GM18519 (cell line): ENCODE results near the gene TMEM98.
"Not testable (repeated sequence)": the region's sequence is repeated elsewhere in the genome, so short reads cannot be mapped to it uniquely, and the experiment has no call there.

Experiments used
- ATAC-seq: cut with Tn5 transposase; IDR thresholded peaks from one replicate; pipeline ENCODE4 v1.9.1; 2021; ENCODE audit warnings: mild to moderate bottlenecking, moderate library complexity; ENCODE audit not compliant: unreplicated experiment, low FRiP score

The TMEM98 gene, protein sequence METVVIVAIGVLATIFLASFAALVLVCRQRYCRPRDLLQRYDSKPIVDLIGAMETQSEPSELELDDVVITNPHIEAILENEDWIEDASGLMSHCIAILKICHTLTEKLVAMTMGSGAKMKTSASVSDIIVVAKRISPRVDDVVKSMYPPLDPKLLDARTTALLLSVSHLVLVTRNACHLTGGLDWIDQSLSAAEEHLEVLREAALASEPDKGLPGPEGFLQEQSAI

DNA sequence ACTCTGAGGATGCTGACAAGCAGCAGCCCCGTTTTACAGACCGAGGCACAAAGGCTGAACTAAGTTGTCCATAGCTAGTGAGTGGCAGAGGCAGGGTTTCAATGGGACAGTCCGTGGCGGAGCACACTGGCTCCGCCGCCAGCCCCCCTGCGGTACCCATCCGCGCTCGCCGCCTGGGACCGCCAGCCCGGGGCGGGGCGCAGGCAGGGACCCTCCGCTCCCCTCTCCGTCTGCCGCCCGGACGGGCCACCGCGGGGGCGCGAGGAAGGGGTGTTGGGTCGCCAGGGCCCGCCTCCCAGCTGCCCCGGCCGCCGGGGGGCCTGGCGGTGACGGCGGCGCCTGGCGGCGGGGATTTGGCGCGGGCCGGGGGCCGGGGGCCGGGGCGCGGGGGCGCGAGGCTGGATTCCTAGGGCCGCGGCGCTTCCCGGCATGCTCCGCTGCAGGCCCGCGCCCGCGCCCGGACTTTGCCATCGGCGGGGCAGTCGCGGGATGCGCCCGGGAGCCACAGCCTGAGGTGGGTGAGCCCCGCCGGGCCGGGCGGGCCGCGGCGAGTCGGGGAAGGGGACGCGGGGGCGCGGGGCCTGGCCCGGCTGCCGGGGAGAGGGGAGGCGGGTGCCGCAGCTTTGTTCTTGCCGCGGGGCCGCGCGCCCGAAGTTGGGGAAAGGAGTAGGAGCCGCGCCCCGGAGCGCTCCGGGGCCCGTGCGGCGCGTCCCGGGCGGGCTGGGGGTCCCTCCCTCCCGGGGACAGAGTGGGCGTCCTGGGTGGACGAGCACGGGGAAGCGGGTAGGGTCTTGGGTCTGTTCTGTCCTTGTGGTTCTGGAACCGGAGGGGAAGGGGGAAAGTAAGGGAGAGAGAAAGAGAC, at the start of gene TMEM98:
Gene TMEM98, plus strand, starts transcription at position 430 of the 862 bp plus-strand sequence. CDS start 3,376 bp downstream, outside the sequence.
- ATAC-seq: no peak

DNA sequence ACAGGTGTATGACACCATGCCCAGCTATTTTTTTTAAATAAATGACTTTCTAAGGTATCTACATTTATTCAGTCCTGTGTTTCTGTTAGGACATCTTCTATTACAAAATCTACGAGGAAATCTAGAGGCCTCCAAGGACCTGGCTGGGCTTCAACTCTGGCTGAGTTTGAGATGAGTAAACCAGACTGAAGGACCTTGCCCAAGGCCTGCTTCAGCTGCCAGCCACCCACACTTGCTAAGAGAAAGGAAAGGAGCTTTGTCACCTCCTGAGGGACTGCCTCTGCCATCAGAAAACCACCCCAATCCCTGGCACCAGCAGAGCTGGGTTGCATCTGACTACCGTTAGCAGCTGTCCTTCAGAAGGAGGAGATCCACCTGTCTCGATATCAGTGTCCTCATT, 49.7 kb upstream of the TMEM98 start:
- no peak for ATAC-seq

DNA sequence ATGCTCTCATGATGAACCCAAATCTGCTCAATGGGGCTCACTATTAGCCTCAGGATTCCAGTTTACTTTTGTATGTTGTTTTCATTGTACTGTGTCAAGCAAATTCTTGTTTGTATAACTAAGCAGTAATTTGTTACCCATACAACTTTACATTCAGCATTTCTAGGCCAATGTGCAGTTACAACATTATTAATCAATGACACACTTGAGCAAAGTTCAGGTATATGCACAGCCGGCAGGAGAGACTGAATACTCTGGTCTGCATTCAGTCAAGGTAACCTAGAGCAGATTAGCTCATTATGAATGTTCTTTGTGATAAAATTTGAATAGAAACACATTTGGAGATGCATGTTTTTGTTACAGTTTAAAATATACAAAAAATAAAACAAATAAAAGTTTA, 48.8 kb upstream of the TMEM98 start:
- no peak for ATAC-seq

DNA sequence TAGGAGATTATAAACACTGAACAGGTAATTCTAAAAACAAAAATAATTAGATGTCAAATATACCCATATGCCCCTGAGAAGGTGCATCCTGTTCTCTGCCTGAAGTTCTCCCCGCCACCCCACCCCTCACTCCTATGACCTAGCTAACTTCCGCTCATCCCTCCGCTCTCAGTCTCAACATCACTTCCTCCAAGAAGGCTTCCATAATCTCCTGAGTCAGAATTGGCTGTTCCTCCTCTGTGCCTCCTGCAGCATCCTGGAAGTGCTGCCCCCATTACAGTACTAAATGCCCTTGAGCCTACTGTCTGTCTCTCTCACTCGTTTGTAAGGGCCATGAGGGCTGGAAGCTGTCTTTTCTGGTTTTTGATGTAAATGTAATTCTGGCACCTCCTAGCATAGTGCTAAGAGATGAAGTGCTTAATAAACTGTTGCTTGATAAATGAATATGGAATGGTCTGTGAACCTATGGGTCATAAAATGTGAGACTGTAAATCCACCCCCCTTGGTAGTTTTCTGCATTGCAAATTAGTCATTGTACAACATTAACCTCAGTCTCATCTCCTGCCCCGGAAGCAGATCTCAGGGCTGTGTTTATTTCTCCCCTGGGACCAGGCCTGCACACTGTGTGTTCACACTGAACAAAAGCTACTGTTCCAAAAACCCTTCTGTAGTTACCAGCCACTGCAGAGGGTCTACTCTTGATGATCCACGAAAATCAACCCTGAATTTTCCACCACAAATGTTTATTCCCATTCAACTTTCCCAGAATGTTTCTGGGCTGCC, 47.1 kb upstream of the TMEM98 start:
- no peak for ATAC-seq

DNA sequence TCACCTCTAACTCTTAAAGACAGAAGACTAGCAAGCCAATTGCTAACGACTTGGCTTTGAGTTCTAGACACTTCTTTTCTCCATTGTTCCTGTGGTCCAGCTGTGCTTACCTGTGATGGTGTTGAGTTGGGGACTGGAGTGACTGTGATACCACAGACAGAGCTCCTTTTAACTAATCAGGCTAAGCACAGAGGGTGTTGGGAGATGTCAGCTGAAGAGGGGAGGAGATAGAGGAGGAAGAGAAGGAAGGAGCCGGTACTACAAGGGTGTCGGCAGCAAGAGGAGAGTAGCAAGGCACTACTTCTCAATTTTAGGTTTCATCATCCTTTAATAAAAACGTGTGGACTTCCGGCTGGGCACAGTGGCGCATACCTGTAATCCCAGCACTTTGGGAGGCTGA, 45.9 kb upstream of the TMEM98 start:
- no peak for ATAC-seq

DNA sequence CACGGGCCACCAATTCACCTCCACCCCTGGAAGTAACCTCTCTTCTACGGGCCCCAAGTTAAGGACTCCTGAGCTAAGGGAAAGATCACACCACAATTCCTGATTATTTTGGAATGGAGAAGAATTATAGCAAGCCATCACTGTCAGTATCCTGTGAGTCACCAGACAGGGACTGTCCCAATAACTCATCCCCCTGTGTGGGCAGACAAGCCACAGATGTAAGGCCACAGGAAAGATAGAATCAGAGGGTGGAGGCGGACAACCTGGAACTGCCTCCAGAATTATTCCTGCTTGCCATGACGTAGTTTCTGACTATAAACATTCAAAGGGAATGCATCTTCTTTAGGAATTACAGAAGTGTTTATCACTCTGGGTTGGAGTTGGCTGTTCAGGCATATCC, 45.2 kb upstream of the TMEM98 start:
- no peak for ATAC-seq

DNA sequence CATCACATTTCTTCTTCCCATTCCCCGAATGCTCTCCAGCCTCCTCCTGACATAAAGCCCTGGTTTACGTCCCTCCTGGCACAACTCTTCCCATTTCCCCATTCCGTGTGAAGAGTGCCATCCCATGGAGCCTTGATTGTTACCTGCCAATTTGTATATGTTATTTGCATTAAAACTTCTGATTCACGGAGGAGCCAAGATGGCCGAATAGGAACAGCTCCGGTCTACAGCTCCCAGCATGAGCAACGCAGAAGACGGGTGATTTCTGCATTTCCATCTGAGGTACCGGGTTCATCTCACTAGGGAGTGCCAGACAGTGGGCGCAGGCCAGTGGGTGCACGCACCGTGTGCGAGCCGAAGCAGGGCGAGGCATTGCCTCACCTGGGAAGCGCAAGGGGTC, 41.0 kb upstream of the TMEM98 start:
- ATAC-seq: not testable (repeated sequence)

DNA sequence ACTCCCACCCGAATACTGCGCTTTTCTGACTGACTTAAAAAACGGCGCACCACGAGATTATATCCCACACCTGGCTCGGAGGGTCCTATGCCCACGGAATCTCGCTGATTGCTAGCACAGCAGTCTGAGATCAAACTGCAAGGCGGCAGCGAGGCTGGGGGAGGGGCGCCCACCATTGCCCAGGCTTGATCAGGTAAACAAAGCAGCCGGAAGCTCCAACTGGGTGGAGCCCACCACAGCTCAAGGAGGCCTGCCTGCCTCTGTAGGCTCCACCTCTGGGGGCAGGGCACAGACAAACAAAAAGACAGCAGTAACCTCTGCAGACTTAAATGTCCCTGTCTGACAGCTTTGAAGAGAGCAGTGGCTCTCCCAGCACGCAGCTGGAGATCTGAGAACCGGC, 40.5 kb upstream of the TMEM98 start:
- not testable (repeated sequence) for ATAC-seq

DNA sequence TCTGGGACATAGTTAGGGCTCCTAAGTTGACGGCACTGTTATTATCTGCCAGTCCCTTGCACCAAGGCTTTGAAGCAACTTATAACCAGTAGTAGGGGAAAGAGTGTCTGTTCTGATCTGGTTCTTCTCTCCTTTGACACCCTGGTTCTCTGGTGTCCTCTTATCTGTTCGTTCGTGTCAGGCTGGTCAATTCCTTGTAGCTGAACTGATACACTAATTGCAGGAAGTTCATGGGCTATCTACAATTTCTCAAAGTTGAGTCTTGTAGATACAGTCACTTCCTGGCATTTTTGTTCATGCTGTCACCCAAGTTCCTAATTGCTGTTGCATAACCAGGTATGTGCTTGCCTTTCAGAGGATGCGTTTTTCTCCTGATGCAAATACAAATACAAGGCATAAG, 33.7 kb upstream of the TMEM98 start:
- ATAC-seq: no peak

DNA sequence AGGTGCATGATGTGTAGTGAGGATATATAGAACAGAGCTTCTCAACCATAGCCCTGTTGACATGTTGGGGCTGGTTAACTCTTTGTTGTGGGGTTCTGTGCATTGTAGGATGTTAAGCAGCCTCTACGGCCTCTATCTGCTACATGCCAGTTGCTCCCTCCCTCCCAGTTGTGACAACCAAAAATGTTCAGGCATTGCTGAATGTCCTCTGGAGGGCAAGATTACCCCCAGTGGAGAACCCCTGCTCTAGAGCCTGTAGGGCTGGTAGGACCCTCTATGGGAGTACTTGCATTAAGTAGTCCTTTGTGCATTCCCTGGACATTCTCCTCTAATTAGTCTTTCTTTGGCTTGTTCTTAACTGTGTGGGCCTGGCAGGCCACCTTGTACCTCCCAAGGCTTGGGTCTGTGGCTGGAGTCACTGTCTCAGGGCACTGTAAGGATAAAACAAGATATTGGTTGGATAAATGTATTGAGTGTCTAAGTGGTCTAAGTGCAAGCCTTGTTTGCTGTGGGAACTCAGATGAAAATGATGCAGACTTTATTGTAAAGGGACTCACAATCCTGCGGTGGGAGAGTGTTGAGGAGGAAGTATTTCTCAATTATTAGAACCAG, 31.2 kb upstream of the TMEM98 start:
- no peak for ATAC-seq

DNA sequence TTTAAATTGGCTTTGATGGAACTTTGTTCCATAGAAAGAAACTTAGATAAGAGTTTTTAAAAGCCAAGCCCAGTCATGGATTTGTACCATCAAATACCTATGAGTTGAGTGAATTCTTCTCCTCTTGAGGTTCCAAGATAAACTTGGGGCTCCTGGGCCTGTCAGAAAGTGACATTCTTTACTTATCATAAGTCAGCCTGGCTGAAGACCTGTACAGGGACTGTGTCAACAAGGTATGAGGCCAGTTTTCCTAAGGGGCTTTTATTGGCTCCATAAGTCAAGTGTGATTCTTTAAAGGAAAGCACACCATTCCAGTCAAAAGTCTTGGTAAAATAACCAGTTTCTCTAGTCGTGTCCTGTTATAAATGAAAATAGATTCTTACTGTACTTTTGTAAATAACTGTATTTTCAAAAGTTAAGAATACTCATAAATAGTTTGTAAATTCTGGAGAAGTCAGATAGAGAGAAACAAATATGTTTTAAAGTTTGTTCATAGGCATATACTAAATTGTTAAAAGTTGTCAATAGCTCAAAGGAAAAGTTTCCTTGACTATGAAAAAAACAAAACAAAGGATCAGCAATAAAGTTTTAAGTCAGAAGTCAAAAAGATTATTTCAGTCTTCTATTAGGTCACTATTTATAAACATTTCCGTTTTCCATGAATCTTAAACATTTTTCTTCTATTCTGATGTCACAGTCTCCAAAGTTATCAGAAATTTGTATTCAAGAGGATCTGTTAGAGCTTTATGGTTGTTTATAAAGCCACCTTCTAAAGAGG, 28.5 kb upstream of the TMEM98 start:
- no peak for ATAC-seq

DNA sequence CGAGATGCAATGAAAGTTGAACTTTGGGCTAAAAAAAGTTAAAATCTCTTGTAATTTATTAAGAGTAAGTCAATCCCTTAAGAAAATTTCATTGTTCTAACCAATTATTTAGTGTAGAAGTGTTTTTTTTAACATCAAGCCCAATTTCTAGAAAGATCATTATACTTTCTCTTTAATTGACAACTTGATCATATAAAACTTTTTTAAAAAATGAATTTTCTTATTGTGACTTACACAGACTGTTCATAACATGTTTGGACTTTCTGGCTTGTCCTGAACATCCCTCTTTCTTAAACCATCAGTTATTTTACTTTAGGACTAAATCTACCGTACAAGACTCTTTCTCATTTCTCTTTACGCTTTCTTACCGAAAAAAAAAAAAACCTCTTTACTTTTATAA, 26.2 kb upstream of the TMEM98 start:
- no peak for ATAC-seq

DNA sequence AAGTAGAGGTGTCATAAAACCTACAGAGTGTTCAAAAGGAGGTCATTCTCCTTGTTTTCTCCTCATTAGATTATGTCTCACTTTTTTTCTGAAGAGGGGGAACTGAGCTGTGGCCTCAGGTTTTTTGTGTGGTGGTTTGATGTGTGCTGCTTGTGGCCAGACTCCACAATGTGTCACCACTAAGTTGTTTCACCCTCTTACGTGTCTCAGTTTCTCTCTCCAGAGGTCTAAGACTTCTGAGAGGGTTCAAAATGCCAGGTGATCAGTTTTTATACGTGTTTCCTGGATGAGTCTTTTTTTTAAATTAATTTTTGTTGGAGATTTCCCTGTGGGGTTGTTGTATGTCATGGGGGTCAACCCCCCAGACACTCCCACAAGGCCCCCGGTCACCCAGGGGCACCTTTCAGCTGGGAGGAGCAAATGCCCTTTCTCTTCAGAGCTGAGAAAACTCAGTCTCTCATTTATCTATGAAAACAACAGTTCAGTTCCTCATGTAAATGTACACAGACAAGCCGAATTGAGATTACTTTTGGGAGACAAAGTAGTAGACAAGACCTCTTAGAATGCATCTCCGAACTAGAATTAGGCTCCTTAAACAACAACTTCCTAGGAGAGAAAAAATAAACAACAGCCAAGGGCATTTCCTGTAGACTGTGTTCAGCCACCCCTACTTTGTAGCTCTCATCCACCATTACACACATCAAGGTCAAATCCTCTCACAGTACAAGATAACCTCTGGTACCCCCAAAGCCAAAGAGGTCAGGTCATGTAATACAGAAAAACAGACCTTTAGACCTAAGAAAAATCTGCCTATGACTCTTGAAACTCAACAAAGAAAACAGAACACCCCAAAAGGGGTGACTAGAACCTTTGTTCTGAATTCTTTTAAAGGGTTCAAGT, 23.9 kb upstream of the TMEM98 start:
- ATAC-seq: no peak

DNA sequence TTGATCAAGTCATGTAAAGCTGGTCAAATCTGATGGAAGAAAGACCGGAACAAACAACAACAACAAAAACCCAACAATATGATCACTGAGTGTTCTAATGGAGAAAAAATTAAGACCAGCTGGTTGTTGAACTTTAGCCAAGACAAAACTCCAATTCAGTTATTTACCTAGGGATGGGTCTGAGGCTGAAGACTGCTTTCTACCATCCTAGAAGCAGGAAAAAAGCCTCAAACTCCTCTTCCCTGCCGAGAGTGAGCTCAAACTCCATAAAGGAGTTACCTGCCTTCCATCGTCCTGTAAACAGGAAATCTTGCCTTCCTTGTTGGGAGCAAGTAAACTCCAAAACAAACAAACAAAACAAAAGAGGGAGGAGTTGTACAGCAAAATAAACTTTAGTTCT, 23.1 kb upstream of the TMEM98 start:
- ATAC-seq: no peak

DNA sequence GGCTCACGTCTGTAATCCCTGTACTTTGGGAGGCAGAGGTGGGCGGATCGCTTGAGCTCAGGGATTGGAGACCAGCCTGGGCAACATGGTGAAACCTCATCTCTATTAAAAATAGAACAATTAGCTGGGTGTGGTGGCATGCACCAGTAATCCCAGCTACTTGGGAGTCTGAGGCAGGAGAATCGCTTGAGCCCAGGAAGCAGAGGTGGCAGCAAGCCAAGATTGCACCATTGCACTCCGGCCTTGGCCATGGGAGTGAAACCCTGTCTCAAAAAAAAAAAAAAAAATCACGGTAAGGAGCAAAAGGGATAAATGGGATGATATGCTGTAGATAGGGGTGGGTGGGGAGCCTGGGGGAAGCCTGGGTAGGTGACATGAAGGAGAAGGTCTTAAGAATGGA, 20.4 kb upstream of the TMEM98 start:
- no peak for ATAC-seq

DNA sequence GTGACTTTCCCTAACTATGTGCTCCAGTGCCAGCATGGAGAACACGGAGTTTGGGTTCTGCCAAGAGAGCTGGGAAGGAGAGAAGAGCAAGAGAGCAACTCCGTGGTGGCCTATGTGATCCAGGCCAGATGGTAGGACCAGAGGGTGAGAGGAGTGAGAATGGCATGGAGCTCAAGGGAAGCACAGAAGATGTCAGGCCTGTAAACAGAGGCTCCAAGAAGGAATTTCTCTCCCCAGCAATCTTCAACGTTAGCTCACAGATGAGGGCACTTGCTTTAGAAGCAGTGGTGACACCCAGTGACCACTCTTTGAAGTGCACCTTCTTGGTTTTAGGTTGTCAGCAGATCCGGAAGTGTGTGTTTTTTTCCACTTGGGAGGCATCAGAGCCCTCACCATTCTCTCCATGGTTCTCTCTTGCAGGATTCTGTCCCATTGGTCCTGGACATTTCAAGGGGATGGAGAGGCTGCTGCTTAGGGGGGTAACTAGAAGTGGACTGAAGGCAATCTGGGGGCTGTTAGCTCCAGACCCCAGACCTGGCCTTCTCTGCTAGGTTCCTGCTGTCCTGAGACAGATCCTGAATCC, 18.1 kb upstream of the TMEM98 start:
- ATAC-seq: no peak

DNA sequence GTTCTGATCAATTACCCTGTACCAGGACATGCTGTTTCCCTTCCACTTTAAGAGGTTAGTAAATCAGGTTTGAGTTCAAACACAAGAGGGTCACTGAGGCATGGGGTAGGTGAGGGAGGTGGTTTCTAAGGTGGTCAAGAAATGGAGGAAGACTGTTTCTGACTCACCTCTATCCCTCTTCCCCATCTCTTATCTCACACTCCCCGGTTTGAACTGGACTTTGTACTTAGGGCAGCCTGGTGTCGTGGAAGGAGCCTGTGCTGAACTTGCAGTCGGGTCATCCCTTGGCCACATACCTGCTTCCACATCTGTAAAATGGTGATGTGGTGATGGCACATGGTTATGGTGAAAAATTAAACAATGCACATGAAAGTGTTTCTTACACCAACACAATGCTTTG, 17.2 kb upstream of the TMEM98 start:
- ATAC-seq: no peak

DNA sequence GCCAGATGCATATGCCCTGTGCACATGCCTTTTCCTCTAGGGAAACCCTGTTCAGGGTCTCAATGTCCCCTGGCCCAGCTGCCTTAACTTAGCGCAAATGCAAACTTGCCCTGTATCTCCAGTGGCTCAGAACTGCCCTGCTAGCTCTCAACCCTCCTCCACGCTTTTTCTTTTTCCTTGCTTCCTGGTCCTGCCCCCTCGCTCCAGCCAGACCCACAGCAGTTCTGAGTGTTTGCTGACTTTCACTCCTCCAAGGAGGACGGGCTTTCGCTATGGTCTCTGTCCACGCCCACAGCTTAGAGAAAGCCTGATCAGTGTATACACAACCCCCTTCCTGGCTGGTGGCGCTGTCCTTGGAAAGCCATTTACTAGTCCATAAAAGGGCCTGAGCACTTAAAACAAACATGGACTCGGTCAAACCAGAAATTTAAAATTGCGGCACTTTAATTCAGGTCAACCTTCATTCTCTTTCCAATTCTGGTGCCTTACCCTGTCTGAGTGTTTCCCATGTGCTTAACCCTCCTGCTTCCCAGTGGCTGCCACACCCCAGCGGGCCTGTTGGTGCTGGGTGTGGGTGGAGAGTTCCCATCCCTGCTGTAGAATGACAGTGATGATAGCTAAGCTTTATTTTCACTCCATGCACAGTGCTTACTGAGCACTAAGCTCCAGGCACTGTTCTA, 15.6 kb upstream of the TMEM98 start:
- no peak for ATAC-seq
